Pulmonary artery endothelial cell (primary cell): Measurements from ENCODE around the gene LZTFL1. TPM values are rescaled to one million over a fixed set of nuclear protein-coding genes. Genes with fewer than 3 reads are reported as not detected.

ENCODE experiments used
- total RNA-seq: library from RNA; depleted of rRNA; stranded (reverse); fragments of >200 nt; gene quantifications from 2 replicates; pipeline ENCODE4 v1.2.3, GENCODE V29; 2014

LZTFL1 gene
- total RNA-seq, 1 donor from 2014 or later: 8.4 TPM

Other genes with a start within 250 kb of the LZTFL1 start
- gene LIMD1, start 247.4 kb downstream of the LZTFL1 start, total RNA-seq: 17.3 and 23.4 TPM in 2 replicates
- gene SACM1L, start 152.7 kb downstream of the LZTFL1 start, total RNA-seq: 27.8 and 38.4 TPM in 2 replicates
- not detected in 2 replicates for gene SLC6A20, start 45.6 kb downstream of the LZTFL1 start, total RNA-seq
- gene CCR9, start 44.4 kb upstream of the LZTFL1 start, total RNA-seq: not detected in 2 replicates
- not detected in 2 replicates for gene CXCR6, start 101.3 kb upstream of the LZTFL1 start, total RNA-seq
- 21.2 and 22.6 TPM in 2 replicates for gene FYCO1, start 153.7 kb upstream of the LZTFL1 start, total RNA-seq
- not detected in 2 replicates for gene XCR1, start 185.4 kb upstream of the LZTFL1 start, total RNA-seq